ENCODE results near the gene DST. TPM values are rescaled to one million over a fixed set of nuclear protein-coding genes. Genes with fewer than 3 reads are reported as not detected.

DST gene
- 19.2 TPM for total RNA-seq

- Histone ChIP-seq H3K27me3 (ENCODE audit: insufficient read depth, low read length) (no peaks in the 10 kb centered on the region), H3K9me3 (ENCODE audit: low read depth, low read length) (no peaks in the 10 kb centered on the region), H3K4me1 (ENCODE audit: insufficient read depth, low read length) (no peaks in the 10 kb centered on the region), H3K4me3 (ENCODE audit: low read length) (no peak within 1 kb of the TSS)
Measured at GRCh38 chr6:56642366-56643261, at the start of gene DST. Gene DST, minus strand, starts transcription at chr6:56642889.

GRCh38 chr6:56691814-56692213 is 49.1 kb upstream of the DST start:
- Histone ChIP-seq H3K4me3 (ENCODE audit: low read length) (no peak overlapping the region), H3K27me3 (ENCODE audit: insufficient read depth, low read length) (no peaks in the 10 kb centered on the region), H3K4me1 (ENCODE audit: insufficient read depth, low read length) (peaks cover 11% of the 10 kb centered on the region), H3K9me3 (ENCODE audit: low read depth, low read length) (no peaks in the 10 kb centered on the region)

GRCh38 chr6:56691286-56691595 is 48.6 kb upstream of the DST start:
- no peaks in the 10 kb centered on the region for H3K9me3 ChIP-seq (ENCODE audit: low read depth, low read length)
- peaks cover 11% of the 10 kb centered on the region for H3K4me1 ChIP-seq (ENCODE audit: insufficient read depth, low read length)
- H3K4me3 ChIP-seq (ENCODE audit: low read length) = no peak overlapping the region
- H3K27me3 ChIP-seq (ENCODE audit: insufficient read depth, low read length) = no peaks in the 10 kb centered on the region

- H3K9me3 ChIP-seq (ENCODE audit: low read depth, low read length) = no peaks in the 10 kb centered on the region
- H3K27me3 ChIP-seq (ENCODE audit: insufficient read depth, low read length) = no peaks in the 10 kb centered on the region
- H3K4me1 ChIP-seq (ENCODE audit: insufficient read depth, low read length) = peaks cover 11% of the 10 kb centered on the region
- no peak overlapping the region for H3K4me3 ChIP-seq (ENCODE audit: low read length)
Measured at GRCh38 chr6:56690519-56691285, 48.0 kb upstream of the DST start.

GRCh38 chr6:56689663-56690062 is 47.0 kb upstream of the DST start:
- Histone ChIP-seq H3K4me1 (ENCODE audit: insufficient read depth, low read length) (peaks cover 11% of the 10 kb centered on the region), H3K27me3 (ENCODE audit: insufficient read depth, low read length) (no peaks in the 10 kb centered on the region), H3K9me3 (ENCODE audit: low read depth, low read length) (no peaks in the 10 kb centered on the region), H3K4me3 (ENCODE audit: low read length) (no peak overlapping the region)

- Histone ChIP-seq H3K27me3 (ENCODE audit: insufficient read depth, low read length) (no peaks in the 10 kb centered on the region), H3K9me3 (ENCODE audit: low read depth, low read length) (no peaks in the 10 kb centered on the region), H3K4me1 (ENCODE audit: insufficient read depth, low read length) (peaks cover 11% of the 10 kb centered on the region), H3K4me3 (ENCODE audit: low read length) (no peak overlapping the region)
Measured at GRCh38 chr6:56689114-56689513, 46.4 kb upstream of the DST start.

GRCh38 chr6:56688521-56688920 is 45.8 kb upstream of the DST start:
- Histone ChIP-seq H3K9me3 (ENCODE audit: low read depth, low read length) (no peaks in the 10 kb centered on the region), H3K4me3 (ENCODE audit: low read length) (no peak overlapping the region), H3K4me1 (ENCODE audit: insufficient read depth, low read length) (peaks cover 11% of the 10 kb centered on the region), H3K27me3 (ENCODE audit: insufficient read depth, low read length) (no peaks in the 10 kb centered on the region)

- Histone ChIP-seq H3K4me3 (ENCODE audit: low read length) (no peak overlapping the region), H3K4me1 (ENCODE audit: insufficient read depth, low read length) (peaks cover 3% of the 10 kb centered on the region), H3K27me3 (ENCODE audit: insufficient read depth, low read length) (no peaks in the 10 kb centered on the region), H3K9me3 (ENCODE audit: low read depth, low read length) (no peaks in the 10 kb centered on the region)
Measured at GRCh38 chr6:56687551-56687950, 44.9 kb upstream of the DST start.

- H3K4me1 ChIP-seq (ENCODE audit: insufficient read depth, low read length) = no peaks in the 10 kb centered on the region
- no peaks in the 10 kb centered on the region for H3K9me3 ChIP-seq (ENCODE audit: low read depth, low read length)
- H3K4me3 ChIP-seq (ENCODE audit: low read length) = no peak overlapping the region
- no peaks in the 10 kb centered on the region for H3K27me3 ChIP-seq (ENCODE audit: insufficient read depth, low read length)
Measured at GRCh38 chr6:56686429-56686828, 43.7 kb upstream of the DST start.

GRCh38 chr6:56685994-56686393 is 43.3 kb upstream of the DST start:
- Histone ChIP-seq H3K27me3 (ENCODE audit: insufficient read depth, low read length) (no peaks in the 10 kb centered on the region), H3K9me3 (ENCODE audit: low read depth, low read length) (no peaks in the 10 kb centered on the region), H3K4me1 (ENCODE audit: insufficient read depth, low read length) (no peaks in the 10 kb centered on the region), H3K4me3 (ENCODE audit: low read length) (no peak overlapping the region)

GRCh38 chr6:56685102-56685733 is 42.5 kb upstream of the DST start:
- H3K27me3 ChIP-seq (ENCODE audit: insufficient read depth, low read length) = no peaks in the 10 kb centered on the region

GRCh38 chr6:56684342-56685101 is 41.8 kb upstream of the DST start:
- H3K4me1 ChIP-seq (ENCODE audit: insufficient read depth, low read length) = no peaks in the 10 kb centered on the region
- no peaks in the 10 kb centered on the region for H3K27me3 ChIP-seq (ENCODE audit: insufficient read depth, low read length)
- no peaks in the 10 kb centered on the region for H3K9me3 ChIP-seq (ENCODE audit: low read depth, low read length)
- no peak overlapping the region for H3K4me3 ChIP-seq (ENCODE audit: low read length)

More at GRCh38 chr6:56685102-56685733, 42.5 kb upstream of the DST start:
- no peaks in the 10 kb centered on the region for H3K4me1 ChIP-seq (ENCODE audit: insufficient read depth, low read length)
- H3K9me3 ChIP-seq (ENCODE audit: low read depth, low read length) = no peaks in the 10 kb centered on the region
- H3K4me3 ChIP-seq (ENCODE audit: low read length) = no peak overlapping the region

GRCh38 chr6:56683882-56684281 is 41.2 kb upstream of the DST start:
- Histone ChIP-seq H3K9me3 (ENCODE audit: low read depth, low read length) (no peaks in the 10 kb centered on the region), H3K4me3 (ENCODE audit: low read length) (no peak overlapping the region), H3K4me1 (ENCODE audit: insufficient read depth, low read length) (no peaks in the 10 kb centered on the region), H3K27me3 (ENCODE audit: insufficient read depth, low read length) (no peaks in the 10 kb centered on the region)

GRCh38 chr6:56682635-56683034 is 39.9 kb upstream of the DST start:
- H3K9me3 ChIP-seq (ENCODE audit: low read depth, low read length) = no peaks in the 10 kb centered on the region
- H3K4me1 ChIP-seq (ENCODE audit: insufficient read depth, low read length) = no peaks in the 10 kb centered on the region
- H3K27me3 ChIP-seq (ENCODE audit: insufficient read depth, low read length) = no peaks in the 10 kb centered on the region
- no peak overlapping the region for H3K4me3 ChIP-seq (ENCODE audit: low read length)

- H3K9me3 ChIP-seq (ENCODE audit: low read depth, low read length) = no peaks in the 10 kb centered on the region
- H3K27me3 ChIP-seq (ENCODE audit: insufficient read depth, low read length) = no peaks in the 10 kb centered on the region
- H3K4me1 ChIP-seq (ENCODE audit: insufficient read depth, low read length) = no peaks in the 10 kb centered on the region
- no peak overlapping the region for H3K4me3 ChIP-seq (ENCODE audit: low read length)
Measured at GRCh38 chr6:56677559-56677958, 34.9 kb upstream of the DST start.

Data from mononuclear cell (primary cell).